ENCODE results near the gene MAP3K19. TPM values are rescaled to one million over a fixed set of nuclear protein-coding genes. Genes with fewer than 3 reads are reported as not detected.
A peak's percentile ranks its signal among the peaks of the same experiment; 100 is the strongest.

Gene MAP3K19
- not detected in 2 replicates for total RNA-seq (2014; rRNA removed)
- percentile 2 among the genes with signal in this experiment for Bru-seq, nascent RNA
- not detected for BruChase-seq, experiment 1, labeled RNA remaining after a 6-hour chase
- percentile 2 among the genes with signal in this experiment for BruChase-seq, experiment 2, labeled RNA remaining after a 2-hour chase
- long read RNA-seq = 0 reads

GRCh38 chr2:135047300-135047699 lies at the start of gene MAP3K19:
MAP3K19 (minus strand) TSS chr2:135047447; CDS start chr2:135024647, 22,800 bp downstream.
- Histone ChIP-seq H3F3A (ENCODE audit: low read length, unreplicated experiment) (no peaks in the 10 kb centered on the region), H3K4me3 (ENCODE audit: low read length) (no peak within 1 kb of the TSS), H3K36me3 (ENCODE audit: low read depth, low read length) (no peaks in the 10 kb centered on the region), H3K9me2 (replicated peaks; ENCODE audit: low read length) (no peaks in the 10 kb centered on the region), H3K4me1 (ENCODE audit: insufficient read depth, low read length) (peaks cover 4% of the 10 kb centered on the region; the same call in 1 of the 2 replicates), H3K9me3 (ENCODE audit: low read length) (no peaks in the 10 kb centered on the region), H3K27ac (ENCODE audit: low read length) (no peak within 1 kb of the TSS), H3K9ac (ENCODE audit: low read length) (no peak within 1 kb of the TSS), H2AFZ (ENCODE audit: low read length) (no peak within 1 kb of the TSS), H4K20me1 (ENCODE audit: low read length) (no peaks in the 10 kb centered on the region), H3K27me3 (ENCODE audit: low read length) (no peaks in the 10 kb centered on the region), H3K79me2 (ENCODE audit: low read length) (peaks cover 2% of the 10 kb centered on the region), H3K4me2 (ENCODE audit: low read length) (no peak within 1 kb of the TSS)
- BruUV-seq (replicated peaks) = no TSS peak
- intact Hi-C loops (cut with micrococcal nuclease) = loop anchor here (1.0 kb wide), 1 partner anchor 47 kb away; no protein-coding TSS in a partner anchor
- TF ChIP-seq, protein P1, sequence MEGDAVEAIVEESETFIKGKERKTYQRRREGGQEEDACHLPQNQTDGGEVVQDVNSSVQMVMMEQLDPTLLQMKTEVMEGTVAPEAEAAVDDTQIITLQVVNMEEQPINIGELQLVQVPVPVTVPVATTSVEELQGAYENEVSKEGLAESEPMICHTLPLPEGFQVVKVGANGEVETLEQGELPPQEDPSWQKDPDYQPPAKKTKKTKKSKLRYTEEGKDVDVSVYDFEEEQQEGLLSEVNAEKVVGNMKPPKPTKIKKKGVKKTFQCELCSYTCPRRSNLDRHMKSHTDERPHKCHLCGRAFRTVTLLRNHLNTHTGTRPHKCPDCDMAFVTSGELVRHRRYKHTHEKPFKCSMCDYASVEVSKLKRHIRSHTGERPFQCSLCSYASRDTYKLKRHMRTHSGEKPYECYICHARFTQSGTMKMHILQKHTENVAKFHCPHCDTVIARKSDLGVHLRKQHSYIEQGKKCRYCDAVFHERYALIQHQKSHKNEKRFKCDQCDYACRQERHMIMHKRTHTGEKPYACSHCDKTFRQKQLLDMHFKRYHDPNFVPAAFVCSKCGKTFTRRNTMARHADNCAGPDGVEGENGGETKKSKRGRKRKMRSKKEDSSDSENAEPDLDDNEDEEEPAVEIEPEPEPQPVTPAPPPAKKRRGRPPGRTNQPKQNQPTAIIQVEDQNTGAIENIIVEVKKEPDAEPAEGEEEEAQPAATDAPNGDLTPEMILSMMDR (conservative IDR thresholded peaks at IDR 0.05; ENCODE audit: low read depth, low read length) = no peak
- TF ChIP-seq EZH2 (IDR thresholded peaks at IDR 0.05; ENCODE audit: low read length, unreplicated experiment) = no peak
- no peak for TF ChIP-seq EZH2phosphoT487 (IDR thresholded peaks at IDR 0.05; ENCODE audit: borderline replicate concordance, low read length)
- ChIA-PET CTCF (no interaction called here), POLR2A (ENCODE audit: unreplicated experiment) (no interaction called here)
- ATAC-seq (no peak), DNase-seq (no peak)

DNA sequence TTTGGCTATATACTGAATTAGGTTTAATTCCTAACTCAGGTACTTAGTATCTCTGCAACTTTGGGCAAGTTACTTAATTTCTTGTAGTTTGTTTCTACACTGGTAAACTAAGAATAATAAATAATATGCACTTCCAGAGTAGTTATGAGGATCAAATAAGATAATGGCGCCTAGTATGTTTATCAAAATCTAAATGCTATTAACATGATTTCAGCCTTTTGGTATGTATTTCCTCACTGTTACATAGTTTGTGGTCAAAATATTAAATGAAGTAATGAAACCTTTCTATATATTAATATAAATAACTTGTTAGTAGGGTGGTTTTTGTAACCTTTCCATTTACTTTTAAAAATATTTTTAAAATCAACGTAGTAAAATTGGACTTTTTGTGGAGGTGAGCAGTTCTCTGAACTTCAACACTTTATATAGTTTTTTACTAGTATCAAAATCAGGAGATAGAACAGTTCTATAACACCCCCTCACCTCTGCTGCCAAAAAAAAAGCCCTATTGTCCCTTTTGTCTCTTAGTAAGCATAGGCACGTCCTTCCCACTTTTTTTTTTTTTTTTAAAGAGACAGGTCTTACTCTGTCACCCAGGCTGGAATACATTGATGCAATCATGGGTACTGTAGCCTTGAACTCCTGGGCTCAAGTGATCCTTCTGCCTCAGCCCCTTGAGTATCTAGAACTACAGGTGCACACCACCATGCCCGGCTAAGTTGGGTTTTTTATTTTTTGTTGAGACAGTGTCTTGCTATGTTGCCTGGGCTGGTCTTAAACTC lies 49.6 kb upstream of the MAP3K19 start:
- H3K4me2 ChIP-seq (ENCODE audit: low read length) = no peak overlapping the region
- no peak for ATAC-seq
- no peak overlapping the region for H3K9ac ChIP-seq (ENCODE audit: low read length)
- CTCF ChIA-PET = no interaction called here
- H3F3A ChIP-seq (ENCODE audit: low read length, unreplicated experiment) = no peaks in the 10 kb centered on the region
- intact Hi-C loops (cut with micrococcal nuclease) = no loop called here
- H3K36me3 ChIP-seq (ENCODE audit: low read depth, low read length) = peaks cover 7% of the 10 kb centered on the region
- no peaks in the 10 kb centered on the region for H3K9me3 ChIP-seq (ENCODE audit: low read length)
- H3K4me1 ChIP-seq (ENCODE audit: insufficient read depth, low read length) = peaks cover 41% of the 10 kb centered on the region
- no peaks in the 10 kb centered on the region for H3K27me3 ChIP-seq (ENCODE audit: low read length)
- H3K79me2 ChIP-seq (ENCODE audit: low read length) = no peaks in the 10 kb centered on the region
- POLR2A ChIA-PET (ENCODE audit: unreplicated experiment) = no interaction called here
- DNase-seq = no peak
- no peak overlapping the region for H2AFZ ChIP-seq (ENCODE audit: low read length)
- TF ChIP-seq EZH2phosphoT487 (IDR thresholded peaks at IDR 0.05; ENCODE audit: borderline replicate concordance, low read length) (no peak), EZH2 (IDR thresholded peaks at IDR 0.05; ENCODE audit: low read length, unreplicated experiment) (no peak)
- TF ChIP-seq, protein P1 (conservative IDR thresholded peaks at IDR 0.05; ENCODE audit: low read depth, low read length) = no peak
- no peaks in the 10 kb centered on the region for H4K20me1 ChIP-seq (ENCODE audit: low read length)
- H3K4me3 ChIP-seq (ENCODE audit: low read length) = no peak overlapping the region
- no peak overlapping the region for H3K27ac ChIP-seq (ENCODE audit: low read length)
- H3K9me2 ChIP-seq (replicated peaks; ENCODE audit: low read length) = no peaks in the 10 kb centered on the region
- no TSS peak for BruUV-seq (replicated peaks)

GRCh38 chr2:135095591-135095990 lies 48.3 kb upstream of the MAP3K19 start:
- BruUV-seq (replicated peaks) = no TSS peak
- Histone ChIP-seq H3K36me3 (ENCODE audit: low read depth, low read length) (peaks cover 7% of the 10 kb centered on the region), H3F3A (ENCODE audit: low read length, unreplicated experiment) (no peaks in the 10 kb centered on the region), H3K79me2 (ENCODE audit: low read length) (no peaks in the 10 kb centered on the region), H3K9me2 (replicated peaks; ENCODE audit: low read length) (no peaks in the 10 kb centered on the region), H3K9ac (ENCODE audit: low read length) (no peak overlapping the region), H3K27me3 (ENCODE audit: low read length) (no peaks in the 10 kb centered on the region), H3K4me3 (ENCODE audit: low read length) (no peak overlapping the region), H3K9me3 (ENCODE audit: low read length) (no peaks in the 10 kb centered on the region), H3K4me2 (ENCODE audit: low read length) (no peak overlapping the region), H3K27ac (ENCODE audit: low read length) (0 out of 2 replicates have a peak overlapping the region, but pooled peaks have one; percentile 21), H4K20me1 (ENCODE audit: low read length) (no peaks in the 10 kb centered on the region), H2AFZ (ENCODE audit: low read length) (no peak overlapping the region), H3K4me1 (ENCODE audit: insufficient read depth, low read length) (peaks cover 51% of the 10 kb centered on the region)
- peak; percentile 75 for DNase-seq
- POLR2A ChIA-PET (ENCODE audit: unreplicated experiment) = no interaction called here
- intact Hi-C loops (cut with micrococcal nuclease) = no loop called here
- peak; percentile 70 for ATAC-seq
- TF ChIP-seq EZH2phosphoT487 (IDR thresholded peaks at IDR 0.05; ENCODE audit: borderline replicate concordance, low read length) (no peak), EZH2 (IDR thresholded peaks at IDR 0.05; ENCODE audit: low read length, unreplicated experiment) (no peak)
- TF ChIP-seq, protein P1 (conservative IDR thresholded peaks at IDR 0.05; ENCODE audit: low read depth, low read length) = no peak
- CTCF ChIA-PET = no interaction called here
